Gastrocnemius medialis (tissue), 4 donors: ENCODE measurements around the gene SCUBE1. TPM values are rescaled to one million over a fixed set of nuclear protein-coding genes. Genes with fewer than 3 reads are reported as not detected.

Source experiments
- ATAC-seq, 2 donors: fragments of 150-250 bp; one replicate each; pipeline ENCODE4 v1.9.1; 2016
- DNase-seq, 2 donors: peaks; one replicate each; pipeline ENCODE4 v3.0.0-alpha.2; 2019
- H3K27ac ChIP-seq, 4 donors: fragments of 200-600 bp; sonication (generic); 1 replicate in 1 of 4; 2 replicates in 3 of 4; pipeline ENCODE4 v1.5.1; 2016 to 2018; ENCODE audit warnings: mild to moderate bottlenecking in 2 of 4, moderate library complexity in 1 of 4
- H3K27me3 ChIP-seq, 3 donors: fragments of 200-600 bp; sonication (generic) in 2 of 3; 1 replicate in 1 of 3; 2 replicates in 2 of 3; pipeline versions ENCODE4 v1.5.1 to v1.6.0; 2016 to 2019; ENCODE audit warnings: mild to moderate bottlenecking in 1 of 3, moderate library complexity in 1 of 3
- H3K36me3 ChIP-seq, 2 donors: fragments of 200-600 bp; sonication (generic) in 1 of 2; one replicate each; pipeline ENCODE4 v1.5.1; 2017 to 2018
- H3K4me1 ChIP-seq, 2 donors: fragments of 200-600 bp; sonication (generic) in 1 of 2; one replicate each; pipeline ENCODE4 v1.5.1; 2016 to 2017; ENCODE audit warnings: mild to moderate bottlenecking in 2 of 2
- H3K4me3 ChIP-seq, 4 donors: fragments of 200-600 bp; sonication (generic) in 3 of 4; 1 replicate in 1 of 4; 2 replicates in 3 of 4; pipeline ENCODE4 v1.5.1; 2016 to 2019; ENCODE audit warnings: mild to moderate bottlenecking in 2 of 4
- H3K9me3 ChIP-seq, 3 donors: fragments of 200-600 bp; sonication (generic) in 2 of 3; 1 replicate in 1 of 3; 2 replicates in 2 of 3; pipeline ENCODE4 v1.5.1; 2016 to 2019
- CTCF ChIP-seq, 5 experiments: fragments of 450-650 bp in 3 of 5; fragments of 200-600 bp in 2 of 5; sonication (generic) in 2 of 5; IDR thresholded peaks in 4 of 5; conservative IDR thresholded peaks in 1 of 5; 1 replicate in 4 of 5; 2 replicates in 1 of 5; pipeline ENCODE4 v1.5.1; 2016 to 2019; ENCODE audit warnings: antibody characterized with exemption in 5 of 5, mild to moderate bottlenecking in 3 of 5, moderate library complexity in 3 of 5
- POLR2A ChIP-seq, 2 donors: fragments of 450-650 bp; IDR thresholded peaks; one replicate each; pipeline ENCODE4 v1.6.1; 2017; ENCODE audit warnings: antibody characterized with exemption in 2 of 2, mild to moderate bottlenecking in 2 of 2, moderate library complexity in 2 of 2
- in situ Hi-C, 4 donors: fragments of 200-750 bp; cut with MboI; loops; one replicate each; pipeline versions ENCODE4 v1.15.0 to v1.8.0; 2017; ENCODE audit warnings: low sequenced_read_pairs in 4 of 4
- intact Hi-C: fragments of 100-400 bp; cut with DNase I; formaldehyde crosslinking; loops from one replicate; pipeline ENCODE4 v1.15.1; 2023; ENCODE audit warnings: low total_unique reads
- total RNA-seq, 4 donors: library from RNA; depleted of rRNA; stranded (reverse); fragments of >200 nt; gene quantifications; one replicate each; pipeline versions ENCODE4 v1.1.0 to v1.2.3, GENCODE V29; 2016

Gene SCUBE1
- total RNA-seq, 4 donors from 2014 or later = 0.20 to 0.55 (median 0.41) TPM

DNA sequence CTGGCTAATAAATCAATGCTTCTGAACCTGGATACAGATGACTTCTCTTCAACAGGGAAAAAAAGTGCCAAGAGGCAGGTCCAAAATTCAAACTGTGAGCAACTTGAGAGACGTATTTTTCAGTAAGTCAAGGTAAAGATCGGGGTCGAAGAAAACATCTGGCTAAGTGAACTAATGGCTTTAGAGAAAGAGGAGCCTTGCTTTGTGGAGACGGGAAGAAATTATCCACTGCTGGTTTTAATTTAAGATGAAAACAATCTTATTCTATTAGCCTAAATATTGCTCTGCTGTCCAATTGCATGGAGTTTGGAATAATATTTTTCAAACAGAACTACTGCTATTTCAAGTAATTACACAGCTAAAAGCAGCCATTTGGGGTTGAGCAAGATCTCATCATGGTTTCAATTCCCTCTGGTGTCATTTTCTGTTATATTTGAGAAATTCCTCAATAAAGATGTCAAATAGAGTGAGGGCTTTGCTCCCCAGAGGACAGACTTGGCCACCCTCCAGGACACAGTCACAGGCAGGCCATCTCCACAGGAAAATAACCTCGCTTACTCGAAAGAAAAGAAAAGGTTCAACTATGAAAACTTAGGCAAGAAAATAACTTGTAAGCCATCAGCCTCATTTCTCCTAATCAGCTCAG is 29.8 kb downstream of the SCUBE1 start:
- in situ Hi-C loops = no loop called here
- Histone ChIP-seq H3K36me3 (no peaks in the 10 kb centered on the region), H3K27ac (peak overlapping the region in 2 of 4 donors; percentile 25 to 29), H3K4me3 (no peak overlapping the region), H3K9me3 (no peaks in the 10 kb centered on the region), H3K4me1 (peaks cover 0 to 5% of the 10 kb centered on the region in 2 donors), H3K27me3 (peaks cover 0 to 5% (median 3%) of the 10 kb centered on the region in 3 donors)
- ATAC-seq = peak; percentile 61 to 66
- peak; percentile 53 to 72 for DNase-seq
- intact Hi-C loops = no loop called here
- no peak for TF ChIP-seq POLR2A (IDR thresholded peaks at IDR 0.05)
- no peak for TF ChIP-seq CTCF (IDR thresholded peaks at IDR 0.05 in 4 of 5, conservative IDR thresholded peaks at IDR 0.05 in 1 of 5)

DNA sequence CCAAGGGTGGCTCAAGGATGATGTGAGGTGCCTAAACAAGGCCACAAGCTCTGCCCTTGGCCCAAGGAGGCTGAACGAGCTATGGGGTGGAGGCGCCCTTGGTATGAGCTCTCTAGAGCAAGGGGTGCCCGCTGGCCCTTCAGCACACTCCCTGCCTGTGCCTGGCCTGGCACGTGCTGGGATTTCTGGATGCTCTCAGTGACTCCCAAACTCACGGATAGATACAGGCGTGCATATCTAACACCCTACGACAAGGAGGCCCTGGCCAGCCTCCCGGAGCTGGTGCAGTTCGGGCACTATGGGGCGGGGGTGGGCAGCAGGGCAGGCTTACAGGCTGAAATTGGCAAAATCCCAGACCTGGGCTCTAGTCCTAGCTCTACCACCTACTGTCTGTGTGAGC is 30.6 kb downstream of the SCUBE1 start:
- peaks cover 0 to 5% (median 0%) of the 10 kb centered on the region in 3 donors for H3K27me3 ChIP-seq
- H3K4me3 ChIP-seq = no peak overlapping the region
- DNase-seq (no peak), ATAC-seq (no peak)
- H3K4me1 ChIP-seq = peaks cover 0 to 5% of the 10 kb centered on the region in 2 donors
- no peak for TF ChIP-seq POLR2A (IDR thresholded peaks at IDR 0.05)
- no peak for TF ChIP-seq CTCF (IDR thresholded peaks at IDR 0.05 in 4 of 5, conservative IDR thresholded peaks at IDR 0.05 in 1 of 5)
- no peaks in the 10 kb centered on the region for H3K36me3 ChIP-seq
- H3K27ac ChIP-seq = no peak overlapping the region
- intact Hi-C loops = no loop called here
- H3K9me3 ChIP-seq = no peaks in the 10 kb centered on the region
- in situ Hi-C loops = no loop called here

DNA sequence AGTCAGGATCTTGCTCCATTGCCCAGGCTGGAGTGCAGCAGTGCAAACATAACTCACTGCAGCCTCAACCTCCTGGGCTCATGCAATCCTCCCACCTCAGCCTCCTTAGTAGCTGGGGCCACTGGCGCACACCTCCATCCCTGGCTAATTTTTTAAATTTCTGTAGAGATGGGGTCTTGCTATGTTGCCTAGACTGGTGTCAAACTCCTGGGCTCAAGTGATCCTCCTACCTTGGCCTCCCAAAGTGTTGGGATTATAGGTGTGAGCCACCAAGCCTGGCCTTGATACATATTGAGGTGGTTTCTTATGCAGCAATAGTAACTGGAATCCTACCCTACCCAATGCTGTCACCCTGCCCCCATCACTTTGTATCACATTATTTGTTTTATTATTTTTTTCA is 32.4 kb downstream of the SCUBE1 start:
- TF ChIP-seq CTCF (IDR thresholded peaks at IDR 0.05 in 4 of 5, conservative IDR thresholded peaks at IDR 0.05 in 1 of 5) = no peak
- no peak for TF ChIP-seq POLR2A (IDR thresholded peaks at IDR 0.05)
- in situ Hi-C loops = no loop called here
- H3K9me3 ChIP-seq = no peaks in the 10 kb centered on the region
- no peak overlapping the region for H3K4me3 ChIP-seq
- no peaks in the 10 kb centered on the region for H3K36me3 ChIP-seq
- peaks cover 0 to 5% (median 0%) of the 10 kb centered on the region in 3 donors for H3K27me3 ChIP-seq
- no peak for ATAC-seq
- H3K4me1 ChIP-seq = peaks cover 0 to 5% of the 10 kb centered on the region in 2 donors
- intact Hi-C loops = no loop called here
- H3K27ac ChIP-seq = no peak overlapping the region
- DNase-seq = no peak

DNA sequence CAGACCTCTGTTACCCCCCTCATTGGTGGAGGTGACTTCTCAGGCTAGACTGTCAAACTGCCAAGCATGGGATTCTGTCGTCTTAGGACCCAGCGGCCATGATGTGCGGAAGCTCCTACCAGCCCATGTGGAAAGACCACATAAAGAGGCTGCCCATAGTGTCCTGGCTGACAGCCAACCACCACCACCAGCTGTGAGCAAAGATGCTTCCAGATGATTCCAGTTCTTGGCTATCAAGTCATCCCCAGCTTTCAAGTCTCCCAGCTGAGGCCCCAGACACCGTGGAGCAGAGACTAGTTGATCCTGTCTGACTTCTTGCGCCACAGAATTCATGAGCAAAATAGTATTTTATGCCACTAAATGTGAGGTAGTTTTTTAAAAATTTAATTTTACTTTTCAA is 32.9 kb downstream of the SCUBE1 start:
- intact Hi-C loops (no loop called here), in situ Hi-C loops (no loop called here)
- no peaks in the 10 kb centered on the region for H3K9me3 ChIP-seq
- no peak for TF ChIP-seq CTCF (IDR thresholded peaks at IDR 0.05 in 4 of 5, conservative IDR thresholded peaks at IDR 0.05 in 1 of 5)
- TF ChIP-seq POLR2A (IDR thresholded peaks at IDR 0.05) = no peak
- DNase-seq (no peak), ATAC-seq (no peak)
- peaks cover 0 to 5% (median 3%) of the 10 kb centered on the region in 3 donors for H3K27me3 ChIP-seq
- no peaks in the 10 kb centered on the region for H3K36me3 ChIP-seq
- H3K27ac ChIP-seq = no peak overlapping the region
- H3K4me1 ChIP-seq = peaks cover 0 to 5% of the 10 kb centered on the region in 2 donors
- no peak overlapping the region for H3K4me3 ChIP-seq

GRCh38 chr22:43308836-43309235 is 34.3 kb downstream of the SCUBE1 start:
- H3K4me3 ChIP-seq = no peak overlapping the region
- intact Hi-C loops (no loop called here), in situ Hi-C loops (no loop called here)
- peaks cover 0 to 6% (median 0%) of the 10 kb centered on the region in 3 donors for H3K27me3 ChIP-seq
- H3K9me3 ChIP-seq = no peaks in the 10 kb centered on the region
- no peaks in the 10 kb centered on the region for H3K36me3 ChIP-seq
- DNase-seq (no peak), ATAC-seq (no peak)
- TF ChIP-seq CTCF (IDR thresholded peaks at IDR 0.05 in 4 of 5, conservative IDR thresholded peaks at IDR 0.05 in 1 of 5) = no peak
- TF ChIP-seq POLR2A (IDR thresholded peaks at IDR 0.05) = no peak
- no peak overlapping the region for H3K27ac ChIP-seq
- H3K4me1 ChIP-seq = peaks cover 0 to 5% of the 10 kb centered on the region in 2 donors
